ENCODE measurements around the gene KATNB1.
"Not testable (repeated sequence)": the region's sequence is repeated elsewhere in the genome, so short reads cannot be mapped to it uniquely, and the experiment has no call there.

The KATNB1 gene

GRCh38 chr16:57711346-57711745, 24.2 kb upstream of the KATNB1 start:
- DNase-seq (ENCODE audit: extremely low spot score), result no peak
- CTCF ChIA-PET, result no interaction called here
- POLR2A ChIA-PET, result interaction anchor here (1.7 kb wide), 1 partner anchor 24 kb away, joined by 6 read pairs; the partner anchor contains the start of gene KATNB1
- TF ChIP-seq L3MBTL2 (conservative IDR thresholded peaks at IDR 0.05) (no peak), TARDBP (IDR thresholded peaks at IDR 0.05) (no peak)

GRCh38 chr16:57711993-57712392, 23.6 kb upstream of the KATNB1 start:
- ChIA-PET POLR2A (interaction anchor here (1.7 kb wide), 1 partner anchor 23 kb away, joined by 6 read pairs; the partner anchor contains the start of gene KATNB1), CTCF (no interaction called here)
- TF ChIP-seq LEF1 (IDR thresholded peaks at IDR 0.05; ENCODE audit: borderline replicate concordance) (no peak), SUZ12 (IDR thresholded peaks at IDR 0.05) (no peak), NFRKB (IDR thresholded peaks at IDR 0.05) (no peak), CTBP1 (IDR thresholded peaks at IDR 0.05; ENCODE audit: borderline replicate concordance) (no peak), TARDBP (IDR thresholded peaks at IDR 0.05) (no peak), FOXK2 (IDR thresholded peaks at IDR 0.05) (no peak), PKNOX1 (IDR thresholded peaks at IDR 0.05) (no peak), SP1 (IDR thresholded peaks at IDR 0.05) (no peak)
- no peak for DNase-seq (ENCODE audit: extremely low spot score)

GRCh38 chr16:57712569-57712968, 23.0 kb upstream of the KATNB1 start:
- CTCF ChIA-PET; POLR2A ChIA-PET; DNase-seq (ENCODE audit: extremely low spot score): not testable (repeated sequence)

- POLR2A ChIA-PET, result no interaction called here
- CTCF ChIA-PET, result no interaction called here
- TF ChIP-seq FOXA1 (IDR thresholded peaks at IDR 0.05) (no peak), PKNOX1 (IDR thresholded peaks at IDR 0.05) (no peak), FOXK2 (IDR thresholded peaks at IDR 0.05) (no peak), ELF4 (IDR thresholded peaks at IDR 0.05) (no peak), SUZ12 (IDR thresholded peaks at IDR 0.05) (no peak), HDGF (IDR thresholded peaks at IDR 0.05; ENCODE audit: borderline replicate concordance) (no peak), CTBP1 (IDR thresholded peaks at IDR 0.05; ENCODE audit: borderline replicate concordance) (no peak), FOXM1 (IDR thresholded peaks at IDR 0.05; ENCODE audit: borderline replicate concordance) (no peak), TARDBP (IDR thresholded peaks at IDR 0.05) (no peak)
- DNase-seq (ENCODE audit: extremely low spot score), result no peak
Observed at GRCh38 chr16:57713596-57713995, 22.0 kb upstream of the KATNB1 start.

GRCh38 chr16:57714047-57714446, 21.5 kb upstream of the KATNB1 start:
- ChIA-PET CTCF (no interaction called here), POLR2A (no interaction called here)
- TF ChIP-seq PKNOX1 (IDR thresholded peaks at IDR 0.05), result no peak
- no peak for TF ChIP-seq NFRKB (IDR thresholded peaks at IDR 0.05)
- no peak for TF ChIP-seq ELF4 (IDR thresholded peaks at IDR 0.05)
- no peak for TF ChIP-seq FOXA1 (IDR thresholded peaks at IDR 0.05)
- no peak for TF ChIP-seq FOXK2 (IDR thresholded peaks at IDR 0.05)
- TF ChIP-seq ARNT (IDR thresholded peaks at IDR 0.05), result no peak
- no peak for TF ChIP-seq FOXM1 (IDR thresholded peaks at IDR 0.05; ENCODE audit: borderline replicate concordance)
- TF ChIP-seq ZNF384 (IDR thresholded peaks at IDR 0.05), result no peak
- TF ChIP-seq CTBP1 (IDR thresholded peaks at IDR 0.05; ENCODE audit: borderline replicate concordance), result no peak
- no peak for TF ChIP-seq TARDBP (IDR thresholded peaks at IDR 0.05)
- no peak for TF ChIP-seq SUZ12 (IDR thresholded peaks at IDR 0.05)
- DNase-seq (ENCODE audit: extremely low spot score), result no peak

- POLR2A ChIA-PET, result no interaction called here
- TF ChIP-seq TARDBP (IDR thresholded peaks at IDR 0.05) (no peak), CTBP1 (IDR thresholded peaks at IDR 0.05; ENCODE audit: borderline replicate concordance) (no peak), HDGF (IDR thresholded peaks at IDR 0.05; ENCODE audit: borderline replicate concordance) (no peak), L3MBTL2 (conservative IDR thresholded peaks at IDR 0.05) (no peak), FOXK2 (IDR thresholded peaks at IDR 0.05) (no peak), FOXA1 (IDR thresholded peaks at IDR 0.05) (no peak), SP1 (IDR thresholded peaks at IDR 0.05) (no peak), ZNF384 (IDR thresholded peaks at IDR 0.05) (no peak), LEF1 (IDR thresholded peaks at IDR 0.05; ENCODE audit: borderline replicate concordance) (no peak), PKNOX1 (IDR thresholded peaks at IDR 0.05) (no peak), ARNT (IDR thresholded peaks at IDR 0.05) (no peak), ELF4 (IDR thresholded peaks at IDR 0.05) (no peak), BHLHE40 (IDR thresholded peaks at IDR 0.05; ENCODE audit: borderline replicate concordance) (no peak)
- CTCF ChIA-PET, result no interaction called here
- DNase-seq (ENCODE audit: extremely low spot score), result peak; percentile 51
Observed at GRCh38 chr16:57720142-57720575, 15.4 kb upstream of the KATNB1 start.

All from HEK293T (cell line).